K562 treated with DMSO at 1 percent for 48 hours (cell line): ENCODE measurements around the gene RGS11. TPM values are rescaled to one million over a fixed set of nuclear protein-coding genes. Genes with fewer than 3 reads are reported as not detected.

Experiments used
- total RNA-seq: library from RNA; unstranded; fragments of 300-600 nt; gene quantifications from 2 replicates; pipeline ENCODE4 v1.2.3, GENCODE V29; 2022; ENCODE audit warnings: low replicate concordance; ENCODE audit errors: extremely low read depth

RGS11 gene
- not detected in 2 replicates for total RNA-seq

DNA sequence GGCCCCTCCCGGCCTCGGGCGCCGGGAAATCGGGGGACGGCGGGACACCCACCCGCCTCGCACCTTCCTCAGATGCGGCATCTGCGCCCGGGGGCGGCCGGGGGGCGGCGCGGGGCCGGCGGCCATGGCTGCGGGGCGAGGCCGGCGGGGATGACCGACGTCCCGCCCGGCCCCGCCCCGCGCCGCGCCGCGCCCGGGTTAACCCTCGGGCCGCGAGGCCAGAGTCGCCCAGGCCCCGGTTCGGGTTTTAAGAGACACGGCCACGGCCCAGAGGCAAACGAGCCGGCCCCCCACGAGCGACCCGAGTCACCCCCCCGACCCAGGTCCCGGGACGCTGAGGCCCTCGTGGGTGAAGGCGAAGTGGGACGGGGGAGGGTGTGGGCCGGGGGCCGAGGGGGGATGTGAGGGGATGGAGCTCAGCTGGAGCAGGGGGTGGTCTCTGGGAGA lies at the start of gene RGS11:
RGS11 (minus strand) TSS at position 159 of the 447 bp plus-strand sequence; CDS start at position 126, 33 bp downstream.

DNA sequence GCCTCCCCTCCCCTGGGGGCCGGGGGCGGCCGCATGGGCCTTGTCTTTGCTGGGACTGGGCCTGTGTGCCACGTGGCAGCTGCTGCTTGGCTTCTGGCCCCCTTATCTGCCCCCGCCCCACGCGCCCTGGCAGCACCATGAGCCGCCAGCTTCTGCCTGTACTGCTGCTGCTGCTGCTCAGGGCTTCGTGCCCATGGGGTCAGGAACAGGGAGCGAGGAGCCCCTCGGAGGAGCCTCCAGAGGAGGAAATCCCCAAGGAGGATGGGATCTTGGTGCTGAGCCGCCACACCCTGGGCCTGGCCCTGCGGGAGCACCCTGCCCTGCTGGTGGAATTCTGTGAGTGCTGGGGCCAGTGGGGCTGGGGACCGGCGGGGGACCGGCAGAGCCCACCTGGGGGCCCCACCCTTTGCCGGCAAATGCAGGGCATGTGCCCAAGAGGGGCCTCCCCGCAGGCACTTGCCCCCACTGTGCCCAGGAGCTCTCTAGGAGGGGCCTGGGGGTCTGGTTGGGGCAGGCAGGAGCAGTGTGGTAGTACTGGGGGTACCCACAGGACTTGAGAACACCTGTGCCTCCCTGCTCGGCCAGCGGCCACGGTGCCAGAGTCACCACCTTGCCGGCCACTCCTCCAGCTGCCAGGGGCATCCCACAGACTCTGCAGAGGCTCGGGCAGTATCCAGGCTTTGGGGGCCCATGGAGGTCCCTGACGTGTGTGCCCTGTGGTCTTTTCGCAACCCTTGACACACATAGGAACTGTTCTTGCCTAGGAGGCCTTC lies 7.5 kb upstream of the RGS11 start, which contains the start of gene PDIA2:
PDIA2 (plus strand) TSS at position 132 of the 773 bp plus-strand sequence; CDS start at position 138, 6 bp downstream.

DNA sequence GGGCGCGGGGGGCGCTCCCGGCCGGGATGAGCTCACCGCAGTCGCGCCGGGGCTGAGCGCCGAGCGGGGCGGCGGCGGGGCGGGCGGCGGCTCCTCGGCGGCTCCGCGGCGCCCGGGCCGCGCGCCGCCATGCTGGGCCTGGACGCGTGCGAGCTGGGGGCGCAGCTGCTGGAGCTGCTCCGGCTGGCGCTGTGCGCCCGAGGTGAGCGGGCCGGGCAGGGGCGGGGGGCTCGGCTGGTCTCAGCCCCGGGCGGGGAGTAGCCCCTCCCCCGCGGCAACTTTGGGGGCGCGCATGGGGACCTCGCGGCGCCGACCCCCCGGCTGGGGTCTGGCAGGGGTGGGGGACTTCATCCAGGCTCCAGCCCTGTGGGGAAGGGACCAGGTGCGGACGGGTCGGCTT lies 4.8 kb upstream of the RGS11 start, which contains the start of gene ARHGDIG:
ARHGDIG (plus strand) TSS at position 40 of the 400 bp plus-strand sequence; CDS start at position 130, 90 bp downstream.

DNA sequence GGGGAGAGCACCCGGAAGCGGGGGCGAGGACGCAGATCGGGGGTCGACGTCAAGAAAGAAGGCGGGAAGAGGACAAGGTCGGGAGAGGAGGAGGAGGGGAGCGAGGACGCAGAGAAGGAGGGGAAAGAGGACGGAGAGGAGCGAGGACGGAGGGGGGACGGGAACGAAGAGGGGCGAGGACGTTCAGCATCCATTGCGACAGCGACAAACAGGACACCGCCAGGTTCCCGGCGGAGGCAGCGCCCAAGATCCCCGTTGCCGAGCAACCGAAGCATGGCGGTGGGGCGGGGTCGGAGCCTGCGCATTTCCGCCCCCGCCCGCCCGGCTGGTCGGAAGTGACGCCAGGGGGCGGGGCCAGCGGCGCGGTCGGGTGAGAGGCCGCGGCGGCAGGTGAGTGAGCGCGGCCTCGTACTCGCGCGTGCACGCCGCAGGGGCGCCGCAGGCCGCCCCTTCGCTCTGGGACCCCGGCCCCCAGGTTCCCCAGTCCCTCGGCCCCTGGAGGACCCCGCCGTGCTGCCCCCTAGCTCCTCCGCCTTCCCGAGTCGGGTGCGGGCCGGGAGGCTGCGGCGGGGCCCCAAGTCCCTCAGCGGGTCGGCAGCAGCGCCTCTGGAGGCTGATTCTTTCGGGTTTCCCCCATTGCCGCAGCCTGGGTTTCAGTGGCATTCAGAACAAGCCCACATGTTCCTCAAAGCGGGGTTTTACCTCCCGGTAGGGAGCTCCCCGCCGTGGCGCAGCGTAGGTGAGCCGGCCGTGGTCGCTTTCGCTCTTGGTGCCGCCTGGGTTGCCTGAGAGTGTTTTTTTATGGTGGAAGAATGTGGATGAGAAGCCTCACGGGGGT lies 41.1 kb downstream of the RGS11 start, which contains the start of gene FAM234A:
FAM234A (plus strand) TSS at position 354 of the 838 bp plus-strand sequence. CDS start 19,593 bp downstream, outside the sequence.

DNA sequence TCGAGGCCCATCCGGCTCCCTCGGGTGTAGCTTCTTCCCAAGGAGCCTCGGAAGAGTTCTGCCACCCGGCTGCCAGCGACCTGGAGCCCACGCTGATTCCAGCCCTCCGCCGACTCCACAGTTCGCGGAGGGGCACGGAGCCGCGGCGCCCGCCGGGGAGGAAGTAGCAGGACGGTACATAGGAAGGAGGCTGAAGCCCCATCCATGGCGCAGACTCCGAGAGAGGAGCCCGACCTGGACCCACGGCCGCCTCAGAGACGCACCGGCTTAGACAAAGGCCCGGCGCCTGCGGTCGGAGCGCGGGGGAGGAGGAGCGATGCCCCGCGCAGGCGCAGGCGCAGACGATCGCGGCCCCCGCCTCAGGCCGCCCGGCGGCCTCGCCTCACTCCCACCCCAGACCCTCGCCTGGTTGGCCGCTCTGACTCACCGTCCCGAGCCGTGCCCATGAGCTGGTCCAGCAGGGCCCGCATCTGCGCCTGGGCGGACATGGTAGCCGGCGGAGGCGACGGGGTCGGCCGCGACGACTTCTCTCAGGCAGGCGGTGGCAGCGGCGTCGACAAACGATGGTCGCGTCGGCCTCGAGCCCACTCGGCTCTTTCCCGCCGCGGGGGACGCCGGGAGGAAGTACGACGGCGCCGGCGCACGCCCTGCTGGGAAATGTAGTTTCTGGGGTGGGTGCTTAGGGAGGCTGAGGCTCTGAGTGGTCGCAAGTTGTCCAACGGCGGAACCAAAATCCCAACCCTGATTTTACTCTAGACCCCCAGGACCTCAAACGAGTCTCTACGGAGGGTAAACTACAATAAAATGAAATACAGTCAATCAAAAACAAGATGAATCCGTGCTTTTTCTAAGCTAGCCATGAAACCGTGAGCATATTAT lies 46.7 kb downstream of the RGS11 start, which contains the start of gene LUC7L:
LUC7L (minus strand) TSS at position 598 of the 879 bp plus-strand sequence; CDS start at position 488, 110 bp downstream.

Other genes starting within 250 kb of the RGS11 start
- not detected in 2 replicates for gene POLR3K, start 222.3 kb downstream of the RGS11 start, total RNA-seq
- gene SNRNP25, start 222.1 kb downstream of the RGS11 start, total RNA-seq: not detected in 2 replicates
- gene RHBDF1, start 203.3 kb downstream of the RGS11 start, total RNA-seq: not detected in 2 replicates
- gene MPG, start 197.7 kb downstream of the RGS11 start, total RNA-seq: not detected in 2 replicates
- not detected in 2 replicates for gene NPRL3, start 137.3 kb downstream of the RGS11 start, total RNA-seq
- not detected in 2 replicates for gene HBZ, start 123.3 kb downstream of the RGS11 start, total RNA-seq
- not detected in 2 replicates for gene HBM, start 110.0 kb downstream of the RGS11 start, total RNA-seq
- gene HBA2, start 103.1 kb downstream of the RGS11 start, total RNA-seq: not detected in 2 replicates
- gene HBA1, start 99.3 kb downstream of the RGS11 start, total RNA-seq: not detected in 2 replicates
- gene HBQ1, start 95.5 kb downstream of the RGS11 start, total RNA-seq: not detected in 2 replicates
- gene LUC7L, start 46.5 kb downstream of the RGS11 start, total RNA-seq: not detected in 2 replicates
- gene FAM234A, start 41.1 kb downstream of the RGS11 start, total RNA-seq: not detected in 2 replicates
- not detected in 2 replicates for gene ARHGDIG, start 4.6 kb upstream of the RGS11 start, total RNA-seq
- not detected in 2 replicates for gene PDIA2, start 7.2 kb upstream of the RGS11 start, total RNA-seq
- not detected in 2 replicates for gene AXIN1, start 76.8 kb upstream of the RGS11 start, total RNA-seq
- gene MRPL28, start 94.6 kb upstream of the RGS11 start, total RNA-seq: not detected in 2 replicates
- not detected in 2 replicates for gene PGAP6, start 106.0 kb upstream of the RGS11 start, total RNA-seq
- not detected in 2 replicates for gene NME4, start 121.3 kb upstream of the RGS11 start, total RNA-seq
- gene DECR2, start 125.9 kb upstream of the RGS11 start, total RNA-seq: not detected in 2 replicates
- gene RAB11FIP3, start 149.7 kb upstream of the RGS11 start, total RNA-seq: not detected in 2 replicates